Adrenal gland (tissue), 12 donors: ENCODE measurements around the gene GPC5. TPM values are rescaled to one million over a fixed set of nuclear protein-coding genes. Genes with fewer than 3 reads are reported as not detected.
A peak's percentile ranks its signal among the peaks of the same experiment; 100 is the strongest.

Experiments used
- DNase-seq, 7 donors: peaks; one replicate each; pipeline ENCODE4 v3.0.0-alpha.2; 2019 to 2020
- H3K27ac ChIP-seq, 5 donors: fragments of 200-600 bp; sonication (generic) in 4 of 5; 1 replicate in 3 of 5; 2 replicates in 2 of 5; pipeline versions ENCODE4 v1.5.1 to v1.8.0; 2016 to 2020; ENCODE audit warnings: mild to moderate bottlenecking in 1 of 5
- H3K27me3 ChIP-seq: fragments of 200-600 bp; 2 replicates; pipeline ENCODE4 v1.8.0; 2021
- H3K36me3 ChIP-seq, 2 donors: fragments of 200-600 bp; replicated peaks in 1 of 2; 1 replicate in 1 of 2; 2 replicates in 1 of 2; pipeline versions ENCODE4 v1.5.1 to v1.8.0; 2018 to 2022
- H3K4me1 ChIP-seq, 2 donors: fragments of 200-600 bp; replicated peaks in 1 of 2; 1 replicate in 1 of 2; 2 replicates in 1 of 2; pipeline versions ENCODE4 v1.5.1 to v1.8.0; 2018 to 2021
- H3K4me3 ChIP-seq, 4 donors: fragments of 200-600 bp; sonication (generic) in 3 of 4; one replicate each; pipeline ENCODE4 v1.5.1; 2016 to 2018
- H3K9me3 ChIP-seq, 3 donors: fragments of 200-600 bp; sonication (generic) in 1 of 3; replicated peaks in 1 of 3; 1 replicate in 2 of 3; 2 replicates in 1 of 3; pipeline versions ENCODE4 v1.5.1 to v1.8.0; 2016 to 2021
- CTCF ChIP-seq, 6 experiments: fragments of 450-650 bp in 4 of 6; fragments of 200-600 bp in 2 of 6; sonication (generic) in 1 of 6; IDR thresholded peaks; 1 replicate in 5 of 6; 2 replicates in 1 of 6; pipeline versions ENCODE4 v1.5.1 to v1.8.0; 2016 to 2021; ENCODE audit warnings: antibody characterized with exemption in 6 of 6, mild to moderate bottlenecking in 2 of 6, moderate library complexity in 1 of 6
- POLR2A ChIP-seq, 2 donors: fragments of 450-650 bp; IDR thresholded peaks; one replicate each; pipeline ENCODE4 v1.6.1; 2017; ENCODE audit warnings: antibody characterized with exemption in 2 of 2, mild to moderate bottlenecking in 2 of 2, moderate library complexity in 1 of 2
- WGBS, 4 donors: extraction: QIAGEN DNeasy Blood & Tissue Kit in 2 of 4; methylation state at CpG; one replicate each; pipeline versions ENCODE4 v1.1.5 to v1.1.7; 2013 to 2017; 5-methylcytosine and 5-hydroxymethylcytosine counted together
- intact Hi-C, 2 donors: fragments of 100-400 bp; cut with DNase I; formaldehyde crosslinking; loops; one replicate each; pipeline versions ENCODE4 v1.14.1 to v1.15.0; 2022 to 2023
- polyA plus RNA-seq, 3 donors: library from polyadenylated mRNA; stranded (reverse); fragments of 200-250 nt in 2 of 3; fragments of 350-450 nt in 1 of 3; fragmentation: Illumina TruSeq in 1 of 3; extraction: RNeasy Lipid Tissue Mini Kit (QIAGEN cat#74804) in 1 of 3; gene quantifications; one replicate each; pipeline ENCODE4 v1.2.3, GENCODE V29; 2013 to 2014
- total RNA-seq, 9 donors: library from RNA; depleted of rRNA in 4 of 9; stranded (reverse); fragments of >200 nt in 4 of 9; fragments of 120-200 nt in 1 of 9; fragmentation: NEBNext Ultra II Directional in 1 of 9; extraction: Animal tissue kit (Norgen Biotek cat#: 25700) in 1 of 9; gene quantifications; one replicate each; pipeline versions ENCODE4 v1.1.0 to v1.2.4, GENCODE V29; 2013 to 2023
- donor health status: healthy with polysubstance abuse.
- donor health status: Bipolar disorder and iron deficiency.
- donor health status: DM: yes; HTN: yes; CAD: no.
- donor health status: DM: no; HTN: no; CAD: no.
- donor health status: DM: no; HTN: no; CAD: no.
- donor health status: DM: yes; HTN: yes; CAD: no.

Gene GPC5
- total and polyA plus RNA-seq, 12 donors: 0.24 to 7.7 (median 2.1) TPM; not detected in 4

GRCh38 chr13:91817250-91817649, 418.8 kb downstream of the GPC5 start:
- intact Hi-C loops: no loop called here
- H3K27ac ChIP-seq: no peak overlapping the region
- no peaks in the 10 kb centered on the region for H3K36me3 ChIP-seq
- no peaks in the 10 kb centered on the region for H3K4me1 ChIP-seq
- no peaks in the 10 kb centered on the region for H3K9me3 ChIP-seq
- DNase-seq: no peak
- H3K27me3 ChIP-seq: no peaks in the 10 kb centered on the region
- 32 to 35% (median 33%) methylated on average over 5 of the region's 5 CpGs for WGBS, 4 donors
- TF ChIP-seq CTCF (IDR thresholded peaks at IDR 0.05) (peak in 5 of 6 experiments; percentile 11 to 44 (median 26)), POLR2A (IDR thresholded peaks at IDR 0.05) (no peak)
- H3K4me3 ChIP-seq: no peak overlapping the region

- TF ChIP-seq POLR2A (IDR thresholded peaks at IDR 0.05) (no peak), CTCF (IDR thresholded peaks at IDR 0.05) (no peak)
- no peaks in the 10 kb centered on the region for H3K27me3 ChIP-seq
- H3K36me3 ChIP-seq: no peaks in the 10 kb centered on the region
- intact Hi-C loops: no loop called here
- H3K4me3 ChIP-seq: no peak overlapping the region
- peaks cover 0 to 2% (median 0%) of the 10 kb centered on the region in 3 donors for H3K9me3 ChIP-seq
- no peak for DNase-seq
- no peaks in the 10 kb centered on the region for H3K4me1 ChIP-seq
- H3K27ac ChIP-seq: no peak overlapping the region
These were observed 426.0 kb downstream of the GPC5 start for GRCh38 chr13:91824416-91824815.

GRCh38 chr13:91825516-91825915, 427.1 kb downstream of the GPC5 start:
- no peak for TF ChIP-seq CTCF (IDR thresholded peaks at IDR 0.05)
- H3K4me3 ChIP-seq: no peak overlapping the region
- H3K27ac ChIP-seq: no peak overlapping the region
- H3K27me3 ChIP-seq: no peaks in the 10 kb centered on the region
- intact Hi-C loops: no loop called here
- no peaks in the 10 kb centered on the region for H3K4me1 ChIP-seq
- H3K9me3 ChIP-seq: peaks cover 0 to 4% (median 0%) of the 10 kb centered on the region in 3 donors
- no peak for DNase-seq
- no peaks in the 10 kb centered on the region for H3K36me3 ChIP-seq
- WGBS, 4 donors: 76 to 87% (median 80%) methylated on average over 2 of the region's 2 CpGs

- no peak for TF ChIP-seq CTCF (IDR thresholded peaks at IDR 0.05)
- no peak for TF ChIP-seq POLR2A (IDR thresholded peaks at IDR 0.05)
- no peak overlapping the region for H3K4me3 ChIP-seq
- DNase-seq: no peak
- no peak overlapping the region for H3K27ac ChIP-seq
- H3K36me3 ChIP-seq: no peaks in the 10 kb centered on the region
- no peaks in the 10 kb centered on the region for H3K9me3 ChIP-seq
- H3K27me3 ChIP-seq: no peaks in the 10 kb centered on the region
- no peaks in the 10 kb centered on the region for H3K4me1 ChIP-seq
- intact Hi-C loops: no loop called here
These were observed 438.1 kb downstream of the GPC5 start for GRCh38 chr13:91836553-91836952.
